ENCODE results near the gene PNPLA2. TPM values are rescaled to one million over a fixed set of nuclear protein-coding genes. Genes with fewer than 3 reads are reported as not detected.

Gene PNPLA2
- total and polyA plus RNA-seq, 2 of the 8 experiments (the other 6 are each of a cell fraction or from before 2014, with no cell fraction given): 30.9 to 62.1 TPM

DNA sequence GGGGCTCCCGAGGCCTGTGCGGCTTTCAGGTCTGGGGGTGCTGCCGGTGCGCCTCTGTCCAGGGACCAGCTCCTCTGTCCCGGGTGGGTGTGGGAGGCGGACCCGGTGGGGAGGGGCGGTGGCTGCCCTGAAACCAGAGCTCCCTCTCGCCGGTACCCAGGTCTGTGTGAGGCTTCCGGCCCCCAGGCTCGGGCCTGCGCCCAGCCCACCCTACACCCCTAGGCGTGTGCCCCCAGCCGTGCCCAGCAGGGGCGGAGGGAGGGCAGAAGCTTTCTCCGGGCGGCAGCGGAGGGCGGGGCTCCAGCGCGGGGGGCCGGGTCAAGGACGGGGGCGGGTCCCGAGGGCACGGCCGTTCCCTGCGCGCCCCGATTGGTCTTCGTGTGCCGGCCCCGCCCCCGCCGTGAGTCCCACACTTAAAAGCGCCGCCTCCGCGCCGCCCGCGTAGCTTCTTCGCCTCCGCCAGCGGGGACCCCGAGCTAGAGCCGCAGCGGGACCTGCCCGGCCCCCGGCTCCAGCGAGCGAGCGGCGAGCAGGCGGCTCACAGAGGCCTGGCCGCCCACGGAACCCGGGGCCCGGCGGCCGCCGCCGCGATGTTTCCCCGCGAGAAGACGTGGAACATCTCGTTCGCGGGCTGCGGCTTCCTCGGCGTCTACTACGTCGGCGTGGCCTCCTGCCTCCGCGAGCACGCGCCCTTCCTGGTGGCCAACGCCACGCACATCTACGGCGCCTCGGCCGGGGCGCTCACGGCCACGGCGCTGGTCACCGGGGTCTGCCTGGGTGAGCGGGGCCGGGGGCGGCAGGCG is 616 bp downstream of the PNPLA2 start (continued):
- TF ChIP-seq SAP30 (IDR thresholded peaks at IDR 0.05; ENCODE audit: insufficient read depth, insufficient replicate concordance, low read length) (no peak), RNF2 (IDR thresholded peaks at IDR 0.05; ENCODE audit: borderline replicate concordance, low read depth, low read length, missing control alignments, poor library complexity, severe bottlenecking) (no peak), CBX5 (IDR thresholded peaks at IDR 0.05; ENCODE audit: low read depth, low read length) (no peak), TCF12 (IDR thresholded peaks at IDR 0.05; ENCODE audit: low read depth, low read length) (no peak), NANOG (IDR thresholded peaks at IDR 0.05; ENCODE audit: insufficient read depth, low read depth, low read length, poor library complexity, severe bottlenecking) (no peak), SIN3A (conservative IDR thresholded peaks at IDR 0.05 in 1 of 2, IDR thresholded peaks at IDR 0.05 in 1 of 2; ENCODE audit: low read depth in 1 of 2, low read length in 2 of 2) (no peak), EGR1 (IDR thresholded peaks at IDR 0.05; ENCODE audit: borderline replicate concordance, low read depth, low read length) (peak; percentile 70; the same call in 1 of the 2 replicates), MAFK (IDR thresholded peaks at IDR 0.05; ENCODE audit: low read depth, low read length) (no peak), YY1 (IDR thresholded peaks at IDR 0.05; ENCODE audit: low read depth, low read length) (no peak)

Measured in H1 (cell line).